Measurements from ENCODE around the gene TAF3.

GRCh38 chr10:7892146-7892545 is 73.8 kb downstream of the TAF3 start:
- TF ChIP-seq, protein P1, sequence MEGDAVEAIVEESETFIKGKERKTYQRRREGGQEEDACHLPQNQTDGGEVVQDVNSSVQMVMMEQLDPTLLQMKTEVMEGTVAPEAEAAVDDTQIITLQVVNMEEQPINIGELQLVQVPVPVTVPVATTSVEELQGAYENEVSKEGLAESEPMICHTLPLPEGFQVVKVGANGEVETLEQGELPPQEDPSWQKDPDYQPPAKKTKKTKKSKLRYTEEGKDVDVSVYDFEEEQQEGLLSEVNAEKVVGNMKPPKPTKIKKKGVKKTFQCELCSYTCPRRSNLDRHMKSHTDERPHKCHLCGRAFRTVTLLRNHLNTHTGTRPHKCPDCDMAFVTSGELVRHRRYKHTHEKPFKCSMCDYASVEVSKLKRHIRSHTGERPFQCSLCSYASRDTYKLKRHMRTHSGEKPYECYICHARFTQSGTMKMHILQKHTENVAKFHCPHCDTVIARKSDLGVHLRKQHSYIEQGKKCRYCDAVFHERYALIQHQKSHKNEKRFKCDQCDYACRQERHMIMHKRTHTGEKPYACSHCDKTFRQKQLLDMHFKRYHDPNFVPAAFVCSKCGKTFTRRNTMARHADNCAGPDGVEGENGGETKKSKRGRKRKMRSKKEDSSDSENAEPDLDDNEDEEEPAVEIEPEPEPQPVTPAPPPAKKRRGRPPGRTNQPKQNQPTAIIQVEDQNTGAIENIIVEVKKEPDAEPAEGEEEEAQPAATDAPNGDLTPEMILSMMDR (IDR thresholded peaks at IDR 0.05): no peak
- TF ChIP-seq POLR2A (IDR thresholded peaks at IDR 0.05): no peak
